ENCODE results near the gene DTYMK. TPM values are rescaled to one million over a fixed set of nuclear protein-coding genes. Genes with fewer than 3 reads are reported as not detected.

The DTYMK gene
- total and polyA plus RNA-seq, 4 donors, result 8.4 to 18.5 (median 11.9) TPM

DNA sequence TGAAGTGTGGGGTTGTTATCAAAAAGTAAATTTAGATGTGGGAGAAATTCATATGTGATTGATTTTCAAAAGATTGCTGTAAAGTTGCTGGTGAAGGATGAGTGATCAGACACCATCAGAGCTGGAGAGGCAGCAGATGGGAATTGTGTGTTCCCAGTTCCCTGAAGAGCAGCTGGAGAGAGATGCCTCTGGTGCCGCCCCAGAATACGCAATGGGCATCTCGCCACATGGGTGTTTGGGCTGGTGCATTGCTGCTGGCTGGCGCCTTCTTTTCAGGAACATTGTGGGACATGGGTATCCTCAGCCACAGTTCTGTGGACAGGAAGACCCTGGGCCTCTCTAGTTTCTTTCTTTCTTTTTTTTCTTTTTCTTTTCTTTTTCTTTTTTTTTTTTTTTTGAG lies 37.2 kb downstream of the DTYMK start:
- ATAC-seq (ENCODE audit: low FRiP score) (no peak), DNase-seq (no peak)
- Histone ChIP-seq H3K27ac (ENCODE audit: low read depth in 1 of 2, low read length in 2 of 2) (no peak overlapping the region), H3K36me3 (ENCODE audit: control insufficient read depth in 1 of 2, insufficient read depth in 2 of 2, low read length in 1 of 2) (peaks cover 0 to 2% of the 10 kb centered on the region in 2 donors), H3K9me3 (ENCODE audit: control insufficient read depth, low read length) (no peaks in the 10 kb centered on the region), H3K4me1 (ENCODE audit: control insufficient read depth in 1 of 2, insufficient read depth in 2 of 2, low read length in 2 of 2) (no peaks in the 10 kb centered on the region), H3K27me3 (ENCODE audit: control insufficient read depth in 1 of 2, insufficient read depth in 2 of 2, low read length in 1 of 2) (no peaks in the 10 kb centered on the region), H3K4me3 (ENCODE audit: low read length in 2 of 2) (no peak overlapping the region)
- WGBS, 2 donors, result 70 to 78% methylated on average over 4 of the region's 4 CpGs
- intact Hi-C loops (cut with DNase I), result no loop called here

- Histone ChIP-seq H3K4me1 (ENCODE audit: control insufficient read depth in 1 of 2, insufficient read depth in 2 of 2, low read length in 2 of 2) (no peaks in the 10 kb centered on the region), H3K9me3 (ENCODE audit: control insufficient read depth, low read length) (no peaks in the 10 kb centered on the region), H3K36me3 (ENCODE audit: control insufficient read depth in 1 of 2, insufficient read depth in 2 of 2, low read length in 1 of 2) (peaks cover 0 to 2% of the 10 kb centered on the region in 2 donors), H3K27ac (ENCODE audit: low read depth in 1 of 2, low read length in 2 of 2) (no peak overlapping the region), H3K4me3 (ENCODE audit: low read length in 2 of 2) (no peak overlapping the region), H3K27me3 (ENCODE audit: control insufficient read depth in 1 of 2, insufficient read depth in 2 of 2, low read length in 1 of 2) (no peaks in the 10 kb centered on the region)
- WGBS, 2 donors, result 77 to 80% methylated on average over 6 of the region's 6 CpGs
- intact Hi-C loops (cut with DNase I), result no loop called here
- ATAC-seq (ENCODE audit: low FRiP score) (no peak), DNase-seq (no peak)
These were observed 38.2 kb downstream of the DTYMK start for GRCh38 chr2:241648453-241648852.

DNA sequence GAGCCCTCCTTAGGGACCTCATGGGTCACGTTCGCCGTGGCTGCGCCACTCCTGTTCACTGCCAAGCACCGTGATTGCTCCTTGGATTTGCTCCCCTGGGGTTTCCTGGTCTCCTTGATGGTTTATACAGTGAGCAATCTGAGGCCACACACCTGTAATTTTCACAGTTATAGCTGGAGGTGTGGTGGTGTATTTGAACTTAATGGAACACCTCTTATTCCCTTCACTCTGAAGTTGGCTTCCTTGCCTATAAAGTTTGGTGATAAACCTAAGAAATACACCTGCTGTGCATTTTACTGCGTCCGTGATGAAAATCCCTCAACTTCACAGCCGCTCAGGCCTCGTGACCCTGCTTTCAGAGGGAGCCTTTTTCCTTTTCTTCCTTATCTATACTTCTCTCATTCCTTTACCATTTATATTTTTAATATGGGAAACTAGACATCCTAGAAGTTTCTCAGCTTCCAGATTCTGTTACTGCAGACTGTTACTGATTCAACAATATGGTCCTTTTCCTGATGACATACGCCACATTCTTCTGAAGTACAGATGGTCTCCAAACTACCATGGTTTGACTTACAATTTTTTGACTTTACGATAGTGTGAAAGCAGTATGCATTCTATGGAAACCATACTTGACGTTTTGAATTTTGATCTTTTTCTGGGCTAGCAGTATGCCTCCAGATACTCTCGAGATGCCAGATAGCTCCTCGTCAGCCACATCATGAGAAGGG lies 40.5 kb downstream of the DTYMK start:
- intact Hi-C loops (cut with DNase I), result no loop called here
- no peak for DNase-seq
- H3K4me1 ChIP-seq (ENCODE audit: control insufficient read depth in 1 of 2, insufficient read depth in 2 of 2, low read length in 2 of 2), result no peaks in the 10 kb centered on the region

DNA sequence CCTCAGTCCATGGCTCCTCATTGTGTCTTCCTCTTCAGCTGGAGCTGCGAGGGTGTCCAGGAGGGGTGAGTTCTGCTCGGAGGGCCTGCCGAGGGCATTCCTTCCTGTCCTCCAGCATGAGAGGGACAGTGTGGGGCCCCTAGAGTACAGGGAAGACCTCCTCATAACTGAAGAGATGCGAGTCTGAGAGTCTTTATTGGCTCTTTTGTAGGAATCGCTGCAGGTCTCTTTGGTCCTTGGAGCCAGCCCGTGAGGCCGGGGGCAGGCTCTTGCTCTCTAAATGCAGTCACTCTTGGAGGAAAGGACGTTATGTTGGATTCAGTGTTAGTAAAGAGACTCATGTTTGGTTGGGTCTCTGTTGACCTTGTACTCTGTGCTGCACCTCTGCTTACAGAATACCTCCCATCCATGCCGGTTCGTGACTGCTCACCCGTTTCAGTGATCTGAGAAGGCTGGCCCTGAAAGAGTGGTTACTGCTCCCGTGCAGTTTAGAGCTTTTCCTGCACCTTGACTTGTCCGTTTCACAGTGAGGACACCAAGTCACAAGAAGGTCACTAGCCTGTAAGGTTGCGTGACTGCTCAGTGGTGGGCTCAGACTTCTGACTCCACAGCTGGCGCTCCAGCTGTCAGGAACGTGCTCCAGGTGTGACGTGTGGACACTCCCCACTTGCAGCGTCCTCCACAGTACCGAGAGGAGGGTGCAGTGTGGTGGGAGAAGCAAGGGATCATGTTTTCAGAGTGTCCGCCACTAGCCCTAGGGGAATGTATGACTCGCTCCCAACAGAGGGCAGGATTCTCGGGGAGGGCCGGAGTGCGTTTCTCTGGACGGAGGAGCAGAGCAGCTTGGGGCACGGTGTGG lies 41.3 kb downstream of the DTYMK start:
- WGBS, 2 donors, result 86% methylated on average over 26 of the region's 26 CpGs
- no peak overlapping the region for H3K27ac ChIP-seq (ENCODE audit: low read depth in 1 of 2, low read length in 2 of 2)
- H3K4me3 ChIP-seq (ENCODE audit: low read length in 2 of 2), result no peak overlapping the region
- no peaks in the 10 kb centered on the region for H3K36me3 ChIP-seq (ENCODE audit: control insufficient read depth in 1 of 2, insufficient read depth in 2 of 2, low read length in 1 of 2)
- intact Hi-C loops (cut with DNase I), result no loop called here
- ATAC-seq (ENCODE audit: low FRiP score) (no peak), DNase-seq (no peak)
- no peaks in the 10 kb centered on the region for H3K4me1 ChIP-seq (ENCODE audit: control insufficient read depth in 1 of 2, insufficient read depth in 2 of 2, low read length in 2 of 2)
- H3K9me3 ChIP-seq (ENCODE audit: control insufficient read depth, low read length), result no peaks in the 10 kb centered on the region
- H3K27me3 ChIP-seq (ENCODE audit: control insufficient read depth in 1 of 2, insufficient read depth in 2 of 2, low read length in 1 of 2), result no peaks in the 10 kb centered on the region

More for the DNA sequence above, 40.5 kb downstream of the DTYMK start:
- 86 to 88% methylated on average over 14 of the region's 14 CpGs for WGBS, 2 donors
- Histone ChIP-seq H3K4me3 (ENCODE audit: low read length in 2 of 2) (no peak overlapping the region), H3K36me3 (ENCODE audit: control insufficient read depth in 1 of 2, insufficient read depth in 2 of 2, low read length in 1 of 2) (no peaks in the 10 kb centered on the region), H3K27me3 (ENCODE audit: control insufficient read depth in 1 of 2, insufficient read depth in 2 of 2, low read length in 1 of 2) (no peaks in the 10 kb centered on the region), H3K27ac (ENCODE audit: low read depth in 1 of 2, low read length in 2 of 2) (no peak overlapping the region), H3K9me3 (ENCODE audit: control insufficient read depth, low read length) (no peaks in the 10 kb centered on the region)
- no peak for ATAC-seq (ENCODE audit: low FRiP score)

DNA sequence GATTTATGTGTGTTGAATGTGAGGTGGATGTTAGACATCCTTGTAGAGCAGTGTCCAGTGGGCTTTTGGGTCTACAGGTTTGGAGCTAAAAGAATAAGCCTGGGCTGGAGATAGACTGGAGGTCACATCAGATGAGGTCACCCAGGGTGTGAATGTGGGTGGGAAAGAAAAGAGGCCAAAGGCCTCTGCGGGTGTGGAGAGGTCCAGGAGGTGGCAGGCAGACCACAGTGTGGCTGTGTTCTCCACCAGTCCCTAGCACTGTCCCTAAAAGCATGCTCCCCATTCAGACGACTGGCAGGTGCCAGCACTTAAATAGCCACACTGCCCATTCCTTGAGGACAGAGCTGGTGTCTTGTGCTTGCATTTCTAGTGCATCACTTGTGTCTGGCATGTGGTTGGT lies 45.0 kb downstream of the DTYMK start:
- H3K27ac ChIP-seq (ENCODE audit: low read depth in 1 of 2, low read length in 2 of 2), result no peak overlapping the region
- intact Hi-C loops (cut with DNase I), result no loop called here
- DNase-seq, result peak in 1 of 2 donors; percentile 20
- 36 to 43% methylated on average over 2 of the region's 2 CpGs for WGBS, 2 donors
- no peaks in the 10 kb centered on the region for H3K36me3 ChIP-seq (ENCODE audit: control insufficient read depth in 1 of 2, insufficient read depth in 2 of 2, low read length in 1 of 2)
- H3K27me3 ChIP-seq (ENCODE audit: control insufficient read depth in 1 of 2, insufficient read depth in 2 of 2, low read length in 1 of 2), result no peaks in the 10 kb centered on the region
- no peak overlapping the region for H3K4me3 ChIP-seq (ENCODE audit: low read length in 2 of 2)
- no peak for ATAC-seq (ENCODE audit: low FRiP score)
- no peaks in the 10 kb centered on the region for H3K9me3 ChIP-seq (ENCODE audit: control insufficient read depth, low read length)
- H3K4me1 ChIP-seq (ENCODE audit: control insufficient read depth in 1 of 2, insufficient read depth in 2 of 2, low read length in 2 of 2), result no peaks in the 10 kb centered on the region

- Histone ChIP-seq H3K36me3 (ENCODE audit: control insufficient read depth in 1 of 2, insufficient read depth in 2 of 2, low read length in 1 of 2) (no peaks in the 10 kb centered on the region), H3K27me3 (ENCODE audit: control insufficient read depth in 1 of 2, insufficient read depth in 2 of 2, low read length in 1 of 2) (no peaks in the 10 kb centered on the region), H3K9me3 (ENCODE audit: control insufficient read depth, low read length) (no peaks in the 10 kb centered on the region), H3K27ac (ENCODE audit: low read depth in 1 of 2, low read length in 2 of 2) (no peak overlapping the region), H3K4me3 (ENCODE audit: low read length in 2 of 2) (no peak overlapping the region), H3K4me1 (ENCODE audit: control insufficient read depth in 1 of 2, insufficient read depth in 2 of 2, low read length in 2 of 2) (no peaks in the 10 kb centered on the region)
- peak in 1 of 2 donors; percentile 33 for DNase-seq
- WGBS, 2 donors, result 87% methylated on average over 8 of the region's 8 CpGs
- intact Hi-C loops (cut with DNase I), result no loop called here
- no peak for ATAC-seq (ENCODE audit: low FRiP score)
These were observed 46.3 kb downstream of the DTYMK start for GRCh38 chr2:241640165-241640795.

DNA sequence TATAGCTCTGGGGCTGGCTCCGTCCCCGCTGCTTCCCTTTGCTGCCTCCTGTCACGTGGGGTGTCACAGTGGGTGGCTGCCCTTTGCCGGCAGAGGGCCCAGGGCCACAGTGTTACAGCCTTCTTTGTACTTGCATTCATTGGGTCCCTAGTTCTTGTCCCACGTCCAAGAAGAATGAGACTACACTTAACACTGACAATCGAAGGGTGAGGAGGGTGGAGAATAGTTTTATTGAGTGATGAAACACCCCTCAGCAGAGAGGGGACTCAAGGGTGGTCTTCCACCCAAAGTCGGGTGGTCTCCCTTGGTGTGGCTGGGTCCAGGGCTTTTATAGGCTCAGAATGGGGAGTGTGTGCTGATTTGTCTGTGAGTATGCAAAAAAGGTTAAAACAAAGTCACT lies 47.2 kb downstream of the DTYMK start:
- ATAC-seq (ENCODE audit: low FRiP score) (no peak), DNase-seq (peak in 1 of 2 donors; percentile 17)
- Histone ChIP-seq H3K4me3 (ENCODE audit: low read length in 2 of 2) (no peak overlapping the region), H3K36me3 (ENCODE audit: control insufficient read depth in 1 of 2, insufficient read depth in 2 of 2, low read length in 1 of 2) (no peaks in the 10 kb centered on the region), H3K27me3 (ENCODE audit: control insufficient read depth in 1 of 2, insufficient read depth in 2 of 2, low read length in 1 of 2) (no peaks in the 10 kb centered on the region), H3K4me1 (ENCODE audit: control insufficient read depth in 1 of 2, insufficient read depth in 2 of 2, low read length in 2 of 2) (no peaks in the 10 kb centered on the region), H3K27ac (ENCODE audit: low read depth in 1 of 2, low read length in 2 of 2) (no peak overlapping the region), H3K9me3 (ENCODE audit: control insufficient read depth, low read length) (no peaks in the 10 kb centered on the region)
- intact Hi-C loops (cut with DNase I), result no loop called here
- WGBS, 2 donors, result 96% methylated on average over 7 of the region's 7 CpGs

DNA sequence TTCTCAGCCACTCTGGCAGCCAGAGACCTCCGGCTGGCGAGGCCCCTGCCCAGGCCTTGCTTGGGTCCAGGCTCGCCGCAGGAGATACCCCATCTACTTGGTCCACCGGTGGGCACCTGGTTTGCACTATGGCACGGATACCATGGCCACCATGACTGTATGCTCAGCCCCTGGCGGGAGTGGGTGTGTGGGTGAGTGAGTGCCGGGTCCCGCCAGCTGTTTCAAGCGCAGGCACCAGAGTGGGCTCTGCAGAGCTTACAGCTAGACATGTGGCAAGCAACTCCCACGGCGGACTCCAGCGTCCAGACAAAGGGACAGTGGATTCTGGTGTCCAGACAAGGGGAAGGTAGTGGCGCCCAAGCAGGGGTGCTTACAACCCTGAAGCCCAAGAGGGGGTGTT lies 47.7 kb downstream of the DTYMK start:
- DNase-seq, result peak in 1 of 2 donors; percentile 56
- H3K27me3 ChIP-seq (ENCODE audit: control insufficient read depth in 1 of 2, insufficient read depth in 2 of 2, low read length in 1 of 2), result no peaks in the 10 kb centered on the region
- no peak overlapping the region for H3K27ac ChIP-seq (ENCODE audit: low read depth in 1 of 2, low read length in 2 of 2)
- no peaks in the 10 kb centered on the region for H3K9me3 ChIP-seq (ENCODE audit: control insufficient read depth, low read length)
- intact Hi-C loops (cut with DNase I), result no loop called here
- no peak overlapping the region for H3K4me3 ChIP-seq (ENCODE audit: low read length in 2 of 2)
- no peaks in the 10 kb centered on the region for H3K36me3 ChIP-seq (ENCODE audit: control insufficient read depth in 1 of 2, insufficient read depth in 2 of 2, low read length in 1 of 2)
- 94 to 97% methylated on average over 14 of the region's 14 CpGs for WGBS, 2 donors
- ATAC-seq (ENCODE audit: low FRiP score), result no peak
- no peaks in the 10 kb centered on the region for H3K4me1 ChIP-seq (ENCODE audit: control insufficient read depth in 1 of 2, insufficient read depth in 2 of 2, low read length in 2 of 2)

Measured in aorta (tissue), 5 donors.